Cerebellar cortex (tissue), 1 donor: Measurements from ENCODE around the gene TAPT1.

Experiments used
- DNase-seq: peaks from one replicate; pipeline ENCODE4 v3.0.0-alpha.2; 2015; ENCODE audit warnings: low spot score

The TAPT1 gene

DNA sequence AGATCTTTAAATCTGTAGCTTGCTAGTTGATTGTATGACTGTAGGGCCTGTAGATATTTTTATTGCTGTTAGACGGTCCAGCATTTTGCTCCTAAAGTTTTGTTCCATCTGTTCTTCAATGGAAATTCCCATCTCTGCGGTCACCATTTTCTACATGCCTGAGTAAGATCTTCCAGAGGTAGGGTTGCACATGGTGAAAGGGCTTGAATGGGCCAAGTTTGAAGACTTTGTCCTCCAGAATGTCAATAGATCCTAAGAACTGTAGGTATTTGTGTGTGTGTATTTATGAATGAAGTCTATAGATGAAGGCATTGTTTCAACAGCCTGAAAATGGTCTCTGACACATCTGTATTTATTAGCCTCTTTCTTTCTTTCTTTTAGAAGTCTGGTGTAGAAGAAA, 22.3 kb upstream of the TAPT1 start:
- DNase-seq, result no peak

DNA sequence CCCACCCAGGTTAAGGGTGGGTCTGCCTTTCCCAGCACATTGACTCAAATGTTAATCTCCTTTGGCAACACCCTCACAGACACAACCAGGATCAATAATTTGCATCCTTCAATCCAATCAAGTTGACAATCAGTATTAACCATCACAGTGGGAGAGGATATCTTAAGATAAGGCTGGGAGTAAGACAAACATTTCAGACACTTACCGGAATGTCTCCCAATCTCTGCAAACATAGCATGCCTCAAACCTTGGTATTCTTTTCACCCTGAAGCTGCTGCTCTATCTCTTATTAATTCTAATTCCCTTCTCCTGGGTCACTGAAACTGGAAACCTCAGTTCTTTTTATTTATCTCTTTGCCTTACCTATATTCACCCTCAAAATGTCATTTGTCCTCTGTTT, 19.0 kb upstream of the TAPT1 start:
- no peak for DNase-seq

DNA sequence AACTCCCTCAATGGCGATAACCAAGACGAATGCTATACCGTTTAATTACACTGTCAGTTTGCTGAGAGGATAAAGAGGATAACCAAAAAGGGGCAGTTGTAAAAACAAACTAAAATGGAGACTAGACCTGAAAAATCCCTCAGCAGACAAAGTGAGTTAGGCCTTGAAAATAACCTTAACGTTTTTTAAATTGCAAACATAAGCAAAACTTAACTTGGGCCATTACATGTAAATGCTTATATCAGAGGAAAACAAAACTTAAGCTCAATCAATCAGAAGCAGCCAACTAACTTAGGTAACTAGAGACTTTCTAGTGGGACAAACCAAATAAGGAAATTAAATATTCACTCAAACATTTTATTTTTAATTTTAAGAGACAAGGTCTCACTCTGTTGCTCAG, 17.0 kb upstream of the TAPT1 start:
- no peak for DNase-seq

- DNase-seq, result no peak
These were observed 14.0 kb upstream of the TAPT1 start for GRCh38 chr4:16240300-16240699.

GRCh38 chr4:16239086-16239485, 12.8 kb upstream of the TAPT1 start:
- no peak for DNase-seq

GRCh38 chr4:16238327-16238726, 12.1 kb upstream of the TAPT1 start:
- no peak for DNase-seq

GRCh38 chr4:16237715-16238114, 11.4 kb upstream of the TAPT1 start:
- no peak for DNase-seq

GRCh38 chr4:16236402-16237023, 10.2 kb upstream of the TAPT1 start:
- DNase-seq, result no peak

DNA sequence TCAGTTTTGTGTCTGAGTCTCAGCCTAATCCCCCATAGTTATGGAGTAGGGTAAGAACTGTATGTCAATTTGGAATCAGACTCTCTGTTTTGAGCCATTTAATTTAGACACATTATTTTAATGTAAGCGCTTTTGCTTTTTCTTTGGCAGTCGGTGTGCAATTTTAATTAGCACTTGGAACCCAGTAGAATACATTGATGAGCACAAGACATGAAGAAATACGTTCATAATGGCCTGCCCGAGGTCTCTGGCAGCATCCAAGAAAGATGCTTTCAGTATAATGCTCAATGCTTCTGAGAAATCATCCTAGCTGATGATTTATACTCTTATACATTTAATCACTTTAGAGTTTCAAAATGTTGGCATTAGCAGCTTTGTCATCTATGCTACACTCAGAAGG, 8.9 kb upstream of the TAPT1 start:
- DNase-seq, result no peak

GRCh38 chr4:16233569-16234177, 7.4 kb upstream of the TAPT1 start:
- DNase-seq, result no peak

- no peak for DNase-seq
These were observed 5.4 kb upstream of the TAPT1 start for GRCh38 chr4:16231570-16232245.

DNA sequence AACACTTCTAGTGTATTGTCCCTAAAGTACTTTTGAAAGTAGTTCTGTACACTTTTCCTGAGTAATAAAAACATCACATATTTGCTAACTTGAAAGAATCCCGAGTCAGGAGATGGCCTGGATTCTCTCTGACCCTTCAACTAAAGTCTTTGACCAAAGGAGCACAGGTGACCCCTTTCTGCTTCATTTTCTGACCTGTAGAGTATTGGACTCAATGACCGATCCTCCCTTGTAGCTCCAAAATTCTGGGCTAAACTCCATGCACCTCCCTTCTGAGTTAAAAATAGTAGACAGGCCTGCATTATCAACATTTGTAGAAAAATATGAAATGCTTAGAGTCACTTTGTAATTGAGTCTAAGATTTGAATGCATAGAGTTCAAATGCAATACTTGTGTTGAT, 4.0 kb upstream of the TAPT1 start:
- DNase-seq, result no peak

GRCh38 chr4:16229604-16230003, 3.3 kb upstream of the TAPT1 start:
- DNase-seq, result no peak

GRCh38 chr4:16227462-16227868, 1.2 kb upstream of the TAPT1 start:
- DNase-seq, result peak; percentile 50

DNA sequence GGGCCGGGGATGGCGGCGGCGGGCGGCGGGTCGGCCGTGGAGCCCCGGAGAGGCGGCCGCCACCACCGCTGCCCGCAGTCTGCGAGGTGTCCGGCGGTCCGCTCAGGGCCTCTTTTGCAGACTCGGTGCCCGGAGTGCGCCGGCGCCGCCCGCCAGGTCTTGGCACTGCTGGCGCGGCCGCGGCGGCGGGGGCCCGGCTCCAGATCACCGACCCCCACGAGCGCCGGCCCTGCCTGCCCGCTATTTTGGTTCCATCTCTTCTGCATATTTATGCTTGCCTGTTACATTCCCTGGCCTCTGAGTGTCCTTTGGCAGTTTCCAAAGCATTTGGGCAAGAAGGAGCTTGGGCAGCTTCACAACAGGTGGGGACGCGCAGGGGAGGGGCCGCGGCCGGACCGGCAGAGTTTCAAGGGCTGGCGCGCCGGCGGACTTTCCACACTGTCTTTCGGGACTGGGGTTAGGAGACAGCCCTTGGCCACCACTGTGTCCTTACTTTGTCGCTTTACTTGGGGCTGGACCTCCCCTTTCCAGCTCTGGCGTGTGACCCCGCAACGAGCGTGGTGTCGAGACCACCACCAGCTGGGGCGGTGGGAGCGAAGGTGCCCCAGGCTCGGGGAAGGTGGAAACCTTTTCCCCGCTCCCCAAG, 668 bp upstream of the TAPT1 start:
- DNase-seq, result peak; percentile 64

DNA sequence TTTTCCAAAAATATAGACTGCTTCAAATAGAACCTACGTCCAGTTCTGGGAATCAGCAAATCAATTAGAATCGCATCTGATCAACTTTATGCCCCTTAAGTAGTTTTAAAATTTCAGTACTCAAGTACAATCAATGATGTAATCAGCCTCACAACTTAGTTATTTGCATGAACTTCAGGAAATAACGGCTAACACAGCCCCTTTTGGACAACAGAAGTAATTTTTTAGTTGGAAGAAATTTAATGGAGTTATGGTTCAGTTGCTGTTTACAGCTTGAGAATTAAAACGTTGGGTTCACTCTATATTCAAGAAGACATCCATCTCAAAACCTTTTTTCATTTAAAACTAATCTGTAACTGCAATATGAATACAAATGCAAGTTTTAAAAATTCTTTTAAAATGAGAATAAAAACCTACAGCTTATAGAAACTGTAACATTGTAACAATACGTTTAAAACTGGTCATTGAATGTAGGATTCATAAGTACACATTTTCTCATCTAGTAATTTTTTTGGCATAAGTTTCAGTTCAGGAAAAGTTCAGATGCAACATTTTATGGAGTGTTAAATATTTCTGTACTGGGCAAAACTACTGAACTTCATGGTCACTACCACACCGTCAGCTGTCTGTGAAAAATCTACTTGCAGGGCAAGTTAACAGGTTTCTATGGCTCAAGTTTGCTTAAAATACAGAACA, 956 bp downstream of the TAPT1 start:
- DNase-seq, result peak; percentile 12

DNA sequence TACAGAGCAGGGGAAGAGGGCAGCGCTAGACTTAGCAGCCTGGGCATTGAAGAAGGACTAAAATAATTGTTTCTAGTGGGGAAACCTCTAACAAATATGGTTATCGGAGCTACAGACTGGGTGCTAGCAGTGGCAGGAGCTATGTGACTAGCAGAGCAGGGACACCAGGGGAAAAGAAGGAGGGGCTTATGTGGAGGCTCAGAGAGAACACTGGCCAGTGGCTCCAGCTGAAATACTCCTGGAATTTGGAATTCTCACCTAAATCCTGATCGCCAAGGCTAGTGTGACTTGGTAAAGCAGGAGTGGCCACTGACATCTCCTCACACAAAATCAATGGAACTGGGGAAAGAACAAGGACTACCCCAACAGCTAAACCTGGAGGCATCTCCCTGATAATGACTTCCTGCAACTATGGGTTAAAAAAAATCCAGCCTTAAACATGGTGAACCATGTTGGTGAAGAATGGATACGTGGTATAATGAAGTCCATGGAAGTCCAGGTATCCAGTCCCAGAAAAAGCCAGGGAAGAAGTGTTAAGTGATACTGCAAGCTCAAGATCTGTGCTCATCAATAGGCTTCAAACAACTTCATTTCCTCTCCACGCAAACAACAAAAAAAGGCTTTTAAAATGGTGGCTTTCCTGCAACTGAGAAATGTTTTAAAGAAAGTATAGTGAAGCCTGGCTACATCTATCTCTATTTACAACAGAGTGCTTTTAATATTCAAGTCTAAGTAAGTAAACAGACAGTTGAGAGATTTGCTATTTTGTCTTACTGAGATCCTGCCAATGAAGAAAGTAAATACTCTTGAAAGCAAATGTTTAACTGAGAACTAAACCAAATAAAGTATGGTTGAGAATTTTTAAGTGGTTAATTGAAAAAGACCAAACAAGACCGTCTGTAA, 1.8 kb downstream of the TAPT1 start:
- no peak for DNase-seq

GRCh38 chr4:16222957-16223527, 3.2 kb downstream of the TAPT1 start:
- DNase-seq, result no peak

GRCh38 chr4:16218950-16219349, 7.3 kb downstream of the TAPT1 start:
- DNase-seq, result no peak

- no peak for DNase-seq
These were observed 8.8 kb downstream of the TAPT1 start for GRCh38 chr4:16217300-16218051.
